HG02623 (cell line): Measurements from ENCODE around the gene ZNF101.

Experiments
- ATAC-seq: cut with Tn5 transposase; IDR thresholded peaks from one replicate; pipeline ENCODE4 v1.9.1; 2021; ENCODE audit warnings: moderate library complexity; ENCODE audit not compliant: unreplicated experiment

ZNF101 gene

GRCh38 chr19:19668230-19669012 is at the start of gene ZNF101:
ZNF101 (plus strand) TSS chr19:19668839; CDS start chr19:19668964, 125 bp downstream.
- ATAC-seq, result peak; percentile 56

- no peak for ATAC-seq
Measured at GRCh38 chr19:19619181-19619848, 49.3 kb upstream of the ZNF101 start.

- no peak for ATAC-seq
Measured at GRCh38 chr19:19619849-19620210, 48.8 kb upstream of the ZNF101 start.

- ATAC-seq, result no peak
Measured at GRCh38 chr19:19623383-19623782, 45.3 kb upstream of the ZNF101 start.

- ATAC-seq, result no peak
Measured at GRCh38 chr19:19624032-19624570, 44.5 kb upstream of the ZNF101 start.

GRCh38 chr19:19626516-19627472 is 41.8 kb upstream of the ZNF101 start:
- ATAC-seq, result no peak

GRCh38 chr19:19627621-19628500 is 40.8 kb upstream of the ZNF101 start, which contains the start of gene LPAR2:
LPAR2 (minus strand) TSS chr19:19628220; CDS start chr19:19627275, 945 bp downstream.
- ATAC-seq, result peak; percentile 54

- peak; percentile 5 for ATAC-seq
Measured at GRCh38 chr19:19628501-19629134, 40.0 kb upstream of the ZNF101 start.

GRCh38 chr19:19630062-19630414 is 38.6 kb upstream of the ZNF101 start:
- ATAC-seq, result no peak

- no peak for ATAC-seq
Measured at GRCh38 chr19:19630426-19630825, 38.2 kb upstream of the ZNF101 start.

GRCh38 chr19:19631346-19631745 is 37.3 kb upstream of the ZNF101 start:
- no peak for ATAC-seq

- no peak for ATAC-seq
Measured at GRCh38 chr19:19632661-19633060, 36.0 kb upstream of the ZNF101 start.

GRCh38 chr19:19633711-19634515 is 34.7 kb upstream of the ZNF101 start:
- no peak for ATAC-seq

GRCh38 chr19:19634516-19635312 is 33.9 kb upstream of the ZNF101 start:
- ATAC-seq, result no peak

- no peak for ATAC-seq
Measured at GRCh38 chr19:19635313-19635702, 33.3 kb upstream of the ZNF101 start.

- ATAC-seq, result no peak
Measured at GRCh38 chr19:19636573-19637185, 32.0 kb upstream of the ZNF101 start.

- ATAC-seq, result no peak
Measured at GRCh38 chr19:19637186-19637522, 31.5 kb upstream of the ZNF101 start.
